Measurements from ENCODE around the gene PLEKHG3.
A peak's percentile ranks its signal among the peaks of the same experiment; 100 is the strongest.
"Not testable (repeated sequence)": the region's sequence is repeated elsewhere in the genome, so short reads cannot be mapped to it uniquely, and the experiment has no call there.

The PLEKHG3 gene

DNA sequence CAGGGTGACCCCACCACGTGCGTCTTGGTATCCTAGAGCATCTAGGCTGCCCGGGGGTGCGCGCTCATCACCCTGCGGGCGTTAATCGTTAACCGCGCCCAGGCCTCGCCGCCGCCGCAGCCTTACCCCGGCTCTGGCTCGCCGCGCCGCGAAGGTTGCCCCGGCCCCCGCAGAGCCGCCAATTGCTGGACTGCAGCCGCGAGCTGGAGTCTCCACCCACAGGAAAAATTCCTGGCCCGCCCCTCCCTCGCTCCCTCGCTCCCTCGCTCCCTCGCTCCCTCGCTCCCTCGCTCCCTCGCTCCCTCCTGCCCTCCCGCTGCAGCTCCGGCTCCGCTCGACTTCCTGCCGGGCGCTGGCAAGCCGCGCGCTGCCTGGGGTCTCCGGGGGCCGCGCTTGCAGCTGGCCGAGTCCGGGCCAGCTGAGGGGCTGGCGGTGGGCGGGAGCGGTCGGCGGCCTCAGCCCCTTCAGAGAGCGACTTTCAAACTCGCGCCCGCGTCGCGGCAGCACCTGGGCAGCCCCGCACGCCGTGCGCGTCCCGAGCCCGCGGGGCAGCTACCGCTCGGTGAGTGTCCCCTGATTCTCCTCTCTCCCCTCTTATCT is at the start of gene PLEKHG3:
PLEKHG3 (plus strand) TSS at position 282 of the 600 bp plus-strand sequence. CDS start 23,208 bp downstream, outside the sequence.
- DNase-seq: peak; percentile 93

GRCh38 chr14:64654901-64655300 is 49.3 kb upstream of the PLEKHG3 start:
- DNase-seq: peak; percentile 33

DNA sequence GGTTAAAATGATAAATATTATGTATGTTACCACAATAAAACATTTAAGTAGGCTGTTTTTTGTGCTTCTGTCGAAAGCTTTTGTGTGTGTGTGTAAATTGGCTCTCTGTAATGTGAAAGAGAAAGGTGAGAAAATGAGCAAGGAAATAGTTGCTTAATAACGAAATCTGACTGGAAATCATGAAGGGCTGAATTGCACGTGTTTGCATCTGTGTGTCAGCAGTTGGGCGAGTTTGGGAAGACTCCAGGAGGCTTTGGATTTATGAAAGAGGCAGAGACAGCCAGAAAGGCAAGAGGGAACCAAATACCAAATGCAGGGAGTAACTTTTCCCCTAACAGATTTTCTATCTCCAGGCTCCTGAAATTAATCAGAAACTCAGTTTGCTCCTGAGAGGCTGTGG is 47.2 kb upstream of the PLEKHG3 start:
- no peak for DNase-seq

- no peak for DNase-seq
Observed at GRCh38 chr14:64658201-64658600, 46.0 kb upstream of the PLEKHG3 start.

- not testable (repeated sequence) for DNase-seq
Observed at GRCh38 chr14:64658700-64659264, 45.4 kb upstream of the PLEKHG3 start.

DNA sequence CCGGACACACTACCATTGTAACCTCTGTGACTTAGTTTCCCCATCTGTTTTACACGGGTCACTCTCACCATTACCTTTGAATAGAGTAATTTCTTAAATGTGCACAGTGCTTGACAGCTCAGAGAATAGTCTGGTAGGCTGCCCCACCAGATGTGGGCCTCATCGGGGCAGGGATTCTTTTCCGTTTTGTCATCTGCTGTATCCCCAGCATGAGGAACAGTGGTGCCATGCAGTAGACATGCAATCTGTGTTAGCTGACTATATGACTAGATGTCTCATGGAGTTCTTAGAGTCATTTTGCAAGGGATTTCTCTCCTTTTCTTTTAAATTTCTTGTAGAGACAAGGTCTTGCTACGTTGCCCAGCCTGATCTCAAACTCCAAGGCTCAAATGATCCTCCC is 44.9 kb upstream of the PLEKHG3 start:
- DNase-seq: no peak

- peak; percentile 52 for DNase-seq
Observed at GRCh38 chr14:64663174-64663573, 41.0 kb upstream of the PLEKHG3 start.

- peak; percentile 72 for DNase-seq
Observed at GRCh38 chr14:64671591-64671990, 32.6 kb upstream of the PLEKHG3 start.

DNA sequence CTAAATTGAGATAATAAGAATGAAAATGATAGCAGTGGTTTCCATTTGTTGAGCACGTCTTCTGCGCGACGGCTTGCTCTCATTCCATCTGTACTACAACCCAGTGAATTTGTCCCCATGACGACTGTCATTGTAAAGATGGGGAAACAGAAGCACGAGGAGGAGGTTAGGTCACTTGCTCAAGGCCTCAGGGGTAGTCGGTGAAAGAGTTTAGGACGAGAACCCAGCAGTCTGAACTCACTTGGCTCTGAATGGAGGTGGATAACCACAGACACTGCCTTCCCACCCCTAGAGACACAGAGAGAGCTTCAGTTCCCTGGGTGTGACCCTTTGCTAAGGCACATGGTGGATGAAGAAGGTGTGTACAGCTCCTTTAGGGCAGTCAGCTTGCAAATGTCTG is 30.9 kb upstream of the PLEKHG3 start:
- DNase-seq: no peak

DNA sequence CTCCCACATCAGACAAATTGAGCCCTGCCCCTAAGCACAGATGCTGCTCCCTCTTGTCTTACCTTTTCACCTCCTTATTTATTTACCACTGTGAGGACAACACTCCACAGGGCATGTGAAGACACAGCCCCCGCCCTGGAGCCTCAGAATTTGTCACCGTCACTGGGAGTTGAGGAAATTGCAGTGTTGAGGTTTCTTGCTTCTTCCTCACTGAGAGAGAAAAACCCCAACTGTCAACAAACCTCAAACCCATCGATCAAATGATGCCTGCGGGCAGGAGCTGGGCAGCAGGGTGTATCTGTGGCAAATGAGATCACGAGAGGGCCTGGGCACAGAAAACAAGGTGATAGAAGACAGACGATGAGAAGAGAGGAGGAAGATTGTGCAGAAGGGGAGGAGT is 30.5 kb upstream of the PLEKHG3 start:
- DNase-seq: no peak

DNA sequence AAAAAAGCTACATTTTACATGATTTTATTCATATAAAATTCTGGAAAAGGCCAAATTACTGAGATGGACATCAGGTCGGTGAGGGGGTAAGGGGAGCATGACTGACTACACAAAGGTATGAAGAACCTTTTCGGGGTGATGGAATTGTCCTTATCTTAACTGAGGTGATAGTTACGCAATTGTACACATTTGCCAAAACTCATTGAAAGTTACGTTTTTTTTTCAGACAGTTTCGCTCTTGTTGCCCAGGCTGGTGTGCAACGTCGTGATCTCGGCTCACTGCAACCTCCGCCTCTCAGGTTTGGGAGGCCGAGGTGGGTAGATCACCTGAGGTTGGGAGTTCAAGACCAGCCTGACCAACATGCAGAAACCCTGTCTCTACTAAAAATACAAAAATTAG is 29.4 kb upstream of the PLEKHG3 start:
- DNase-seq: no peak

DNA sequence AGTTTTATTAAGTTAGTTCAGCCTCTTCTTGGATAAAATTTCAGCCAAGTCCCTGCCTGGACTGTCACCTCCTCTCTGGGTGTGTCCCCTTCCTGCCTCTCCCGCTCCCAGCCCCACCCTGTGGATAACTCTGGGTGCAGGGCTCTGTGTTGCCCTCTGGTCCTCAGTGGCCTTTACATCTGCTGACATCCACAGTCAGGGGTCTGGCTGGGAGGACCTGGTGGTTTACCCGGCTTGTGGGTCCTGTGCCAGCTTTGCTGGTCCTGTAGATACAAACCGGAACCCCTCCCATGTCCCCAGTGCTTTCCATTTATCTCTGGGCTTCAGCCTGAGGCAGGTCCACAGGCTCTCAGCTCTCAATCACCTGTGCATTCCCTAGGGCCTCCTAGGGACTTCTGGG is 28.9 kb upstream of the PLEKHG3 start:
- no peak for DNase-seq

GRCh38 chr14:64676410-64677008 is 27.7 kb upstream of the PLEKHG3 start:
- DNase-seq: no peak

DNA sequence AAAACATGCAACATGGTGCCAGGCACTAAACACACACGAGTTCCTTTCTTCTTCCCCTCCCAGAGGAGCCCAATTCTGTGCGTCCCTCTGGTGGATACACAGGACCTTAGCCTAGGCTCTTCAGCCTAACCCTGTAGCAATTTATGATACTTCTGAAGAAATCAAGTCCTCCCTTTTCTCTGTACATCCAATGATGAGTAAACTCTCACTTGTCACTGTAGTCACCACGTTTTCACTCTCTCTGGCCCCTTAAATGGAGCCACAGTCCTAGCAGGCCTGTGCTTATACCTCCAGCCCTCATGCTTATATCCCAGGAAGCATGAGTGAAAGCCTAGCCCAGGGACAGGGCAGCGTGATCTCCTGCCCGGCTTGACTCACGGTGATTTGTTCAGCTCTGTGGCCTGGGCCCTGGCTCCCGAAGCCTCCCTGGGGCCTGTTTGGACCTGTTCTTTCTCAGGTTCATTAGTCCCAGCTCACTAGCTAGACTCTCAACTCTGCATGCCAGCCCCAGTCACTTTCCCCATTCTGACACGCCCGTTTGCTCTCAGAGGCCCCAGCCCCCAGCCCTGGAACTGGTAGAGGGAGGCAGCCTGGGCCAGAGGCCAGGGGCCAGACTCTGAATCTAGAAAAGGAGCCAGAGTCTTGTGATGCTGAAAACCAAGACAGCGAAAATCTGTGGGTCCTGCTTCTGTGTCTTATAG is 24.1 kb upstream of the PLEKHG3 start:
- DNase-seq: no peak

- DNase-seq: no peak
Observed at GRCh38 chr14:64680714-64681065, 23.5 kb upstream of the PLEKHG3 start.

DNA sequence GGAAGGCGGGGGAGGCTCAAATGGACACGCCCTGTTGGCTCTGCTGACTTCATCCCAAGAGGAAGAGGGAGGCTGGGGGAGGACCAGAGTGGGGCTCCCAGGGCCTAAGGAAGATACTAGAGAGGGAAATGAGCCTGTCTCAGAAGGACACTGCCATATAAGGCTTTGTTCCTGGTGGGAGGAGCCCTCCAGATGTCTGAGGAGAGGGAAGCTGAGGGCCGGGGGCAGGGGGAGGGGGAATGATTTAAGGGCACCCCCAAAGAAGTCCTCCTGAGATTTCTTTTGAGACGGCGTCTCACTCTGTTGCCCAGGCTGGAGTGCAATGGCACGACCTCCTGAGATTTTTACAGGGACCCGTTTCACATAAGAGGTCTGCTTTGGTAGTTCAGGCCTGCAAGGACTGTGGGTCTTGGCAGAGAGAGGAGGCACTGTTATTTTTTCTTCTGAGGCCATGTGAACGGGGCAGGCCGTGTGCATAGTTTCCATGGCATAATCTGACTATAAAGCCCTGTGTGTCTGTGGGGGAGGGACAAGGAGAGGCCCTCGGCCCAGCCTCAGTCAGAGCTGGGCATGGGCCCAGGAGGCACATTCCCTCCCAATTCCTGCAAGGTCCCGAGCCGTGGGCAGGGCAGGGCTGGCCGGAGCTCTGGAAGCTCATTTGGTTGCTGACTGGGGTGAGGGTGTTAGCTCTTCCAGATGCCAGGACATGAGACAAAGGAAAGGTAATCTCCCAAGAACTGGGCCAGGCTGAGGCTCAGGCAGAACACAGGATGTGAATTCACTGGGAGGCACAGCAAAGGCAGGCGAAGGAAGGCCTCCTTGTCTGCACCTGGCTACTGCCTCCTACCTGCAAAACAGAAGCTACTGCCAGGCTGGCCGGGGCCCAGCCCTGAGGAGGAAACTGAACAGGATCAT is 22.2 kb upstream of the PLEKHG3 start:
- DNase-seq: no peak

DNA sequence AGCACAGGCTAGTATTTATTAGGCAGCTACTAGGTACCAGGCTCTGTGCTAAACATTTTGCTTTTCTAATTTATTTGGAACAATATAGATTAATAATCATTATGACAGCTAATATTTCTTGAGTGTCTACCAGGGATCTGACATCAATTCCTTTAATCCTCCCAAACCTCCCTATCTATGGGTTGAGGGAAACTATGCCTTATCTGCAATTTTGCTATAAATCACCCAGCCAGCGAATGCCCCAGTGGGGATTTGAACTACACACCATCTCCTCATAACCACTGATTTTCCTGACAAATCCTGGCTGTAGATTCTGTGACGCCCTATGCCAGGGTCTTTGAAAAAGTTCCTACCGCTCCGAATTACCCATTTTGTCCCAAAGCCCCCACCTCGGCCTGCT is 21.4 kb upstream of the PLEKHG3 start:
- DNase-seq: no peak

DNA sequence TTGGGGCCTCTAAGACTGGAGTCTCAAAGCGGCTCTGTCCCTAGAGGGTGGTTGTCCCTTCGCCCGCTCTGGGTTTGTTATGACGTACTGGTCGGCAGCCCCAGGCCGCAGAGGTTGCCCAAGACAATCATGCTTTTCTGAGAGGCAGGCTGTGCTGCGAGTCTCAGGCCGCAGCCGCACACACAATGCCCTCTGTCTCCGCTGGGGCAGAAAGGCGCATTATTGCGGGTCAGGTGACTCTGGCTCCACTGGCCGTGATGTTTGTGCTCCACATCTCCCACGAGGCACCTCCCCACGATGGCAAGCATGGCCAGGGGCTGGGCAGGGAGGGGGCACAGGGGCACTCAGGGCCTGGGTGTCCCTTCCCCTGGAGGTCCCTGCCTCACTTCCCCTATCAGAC is 21.0 kb upstream of the PLEKHG3 start:
- no peak for DNase-seq

DNA sequence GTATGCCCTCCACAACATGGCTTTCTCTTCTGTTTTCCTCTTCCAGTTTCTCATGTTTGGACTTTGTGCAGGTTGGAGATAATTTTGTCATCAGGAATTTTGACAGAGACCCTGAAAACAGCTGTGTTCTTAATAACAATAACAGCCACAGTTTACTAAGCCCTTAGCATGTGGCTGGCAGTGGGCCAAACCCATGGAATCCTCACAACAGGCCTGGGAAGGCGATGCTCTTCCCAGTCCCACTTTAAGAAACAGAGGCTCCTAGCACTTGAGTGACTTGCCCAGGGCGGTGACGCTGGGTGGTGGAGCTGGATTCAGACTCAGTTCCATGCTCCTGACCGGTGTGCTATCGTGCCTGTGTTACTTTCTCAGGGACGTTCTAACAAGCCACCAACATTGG is 20.1 kb upstream of the PLEKHG3 start:
- no peak for DNase-seq

DNA sequence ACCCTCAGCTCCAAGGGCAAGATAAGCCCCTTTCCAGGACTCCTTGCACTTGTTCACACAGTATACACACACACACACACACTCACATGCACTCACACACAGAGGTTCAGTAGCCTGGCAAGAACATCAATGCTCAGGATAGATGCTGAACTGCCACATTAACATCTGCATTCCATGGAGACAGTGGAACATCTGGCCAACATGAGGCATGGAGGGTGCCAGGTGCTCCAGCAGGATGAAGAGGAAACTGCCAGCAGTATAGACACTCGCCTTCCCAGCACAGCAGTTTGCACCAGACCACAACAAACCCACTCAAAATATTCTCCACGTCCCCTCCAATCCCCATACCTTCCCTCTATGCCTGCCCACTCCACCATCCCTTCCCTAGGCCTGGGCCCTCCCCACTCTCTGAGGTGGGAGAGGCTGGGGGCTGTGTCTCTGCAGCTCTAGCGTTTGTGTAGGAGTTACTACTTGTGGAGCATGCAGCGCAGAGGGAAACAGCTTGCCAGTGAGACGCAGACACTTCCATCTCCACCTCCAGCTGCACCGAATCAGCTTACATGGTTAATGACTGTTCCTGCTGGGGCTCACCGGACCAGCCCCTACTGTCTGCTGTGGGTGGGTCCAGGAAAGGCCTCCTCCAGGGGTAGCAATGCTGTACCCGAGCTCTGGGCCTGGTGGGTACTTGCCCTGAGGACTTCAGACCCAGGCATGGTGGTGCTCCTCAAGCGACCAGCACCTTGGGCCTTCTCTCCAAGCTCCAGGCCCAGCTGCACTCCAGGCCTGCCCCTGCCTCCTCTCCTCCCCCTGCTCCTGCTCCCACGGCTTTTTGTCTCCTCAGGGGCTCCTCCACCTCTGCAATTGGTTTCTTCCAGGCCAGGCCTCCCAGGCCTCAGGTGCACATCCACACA is 18.6 kb upstream of the PLEKHG3 start:
- no peak for DNase-seq

DNA sequence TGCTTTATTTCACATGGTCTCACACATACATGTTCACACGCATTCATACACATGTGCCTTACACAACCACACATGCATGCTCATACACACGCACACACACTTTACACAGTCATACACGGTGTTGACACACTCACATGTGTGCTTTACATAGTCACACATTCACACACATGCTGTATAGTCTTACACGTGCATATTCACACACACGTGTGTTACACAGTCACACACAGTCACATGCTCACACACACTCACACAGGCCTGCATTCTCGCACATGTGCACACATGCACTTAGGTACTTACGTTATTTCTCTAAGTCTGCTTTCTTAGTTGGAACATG is 18.0 kb upstream of the PLEKHG3 start:
- no peak for DNase-seq

DNA sequence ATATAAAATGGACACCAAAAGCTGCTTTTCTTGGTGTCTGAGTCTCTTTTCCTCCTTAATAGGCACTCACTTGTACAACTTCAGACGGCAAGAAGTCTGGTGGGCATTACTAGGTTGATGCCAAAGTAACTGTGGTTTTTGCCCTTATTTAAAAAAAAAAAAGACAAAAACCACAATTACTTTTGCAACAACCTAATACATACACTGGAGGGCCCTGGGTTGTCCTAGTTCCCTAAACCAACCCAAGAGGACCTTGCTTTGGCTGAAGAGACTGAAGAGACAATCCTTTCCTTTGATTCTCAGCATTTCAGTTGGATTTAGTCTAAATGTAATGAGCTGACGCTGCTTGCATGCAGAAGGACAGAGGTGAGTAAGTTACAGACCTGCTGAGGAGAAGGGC is 16.2 kb upstream of the PLEKHG3 start:
- DNase-seq: no peak
